GM18511 (cell line): ENCODE data around the gene TRIML1.
"Not testable (repeated sequence)": the region's sequence is repeated elsewhere in the genome, so short reads cannot be mapped to it uniquely, and the experiment has no call there.

Experiments used
- ATAC-seq: cut with Tn5 transposase; IDR thresholded peaks from one replicate; pipeline ENCODE4 v1.9.1; 2021; ENCODE audit warnings: mild to moderate bottlenecking, moderate library complexity; ENCODE audit not compliant: unreplicated experiment

Gene TRIML1

GRCh38 chr4:188147176-188147575 is 7.9 kb downstream of the TRIML1 start:
- ATAC-seq, result no peak

GRCh38 chr4:188147776-188148175 is 8.5 kb downstream of the TRIML1 start:
- ATAC-seq, result no peak

- ATAC-seq, result no peak
Observed at GRCh38 chr4:188154668-188155405, 15.6 kb downstream of the TRIML1 start.

- ATAC-seq, result no peak
Observed at GRCh38 chr4:188158336-188158735, 19.1 kb downstream of the TRIML1 start.

DNA sequence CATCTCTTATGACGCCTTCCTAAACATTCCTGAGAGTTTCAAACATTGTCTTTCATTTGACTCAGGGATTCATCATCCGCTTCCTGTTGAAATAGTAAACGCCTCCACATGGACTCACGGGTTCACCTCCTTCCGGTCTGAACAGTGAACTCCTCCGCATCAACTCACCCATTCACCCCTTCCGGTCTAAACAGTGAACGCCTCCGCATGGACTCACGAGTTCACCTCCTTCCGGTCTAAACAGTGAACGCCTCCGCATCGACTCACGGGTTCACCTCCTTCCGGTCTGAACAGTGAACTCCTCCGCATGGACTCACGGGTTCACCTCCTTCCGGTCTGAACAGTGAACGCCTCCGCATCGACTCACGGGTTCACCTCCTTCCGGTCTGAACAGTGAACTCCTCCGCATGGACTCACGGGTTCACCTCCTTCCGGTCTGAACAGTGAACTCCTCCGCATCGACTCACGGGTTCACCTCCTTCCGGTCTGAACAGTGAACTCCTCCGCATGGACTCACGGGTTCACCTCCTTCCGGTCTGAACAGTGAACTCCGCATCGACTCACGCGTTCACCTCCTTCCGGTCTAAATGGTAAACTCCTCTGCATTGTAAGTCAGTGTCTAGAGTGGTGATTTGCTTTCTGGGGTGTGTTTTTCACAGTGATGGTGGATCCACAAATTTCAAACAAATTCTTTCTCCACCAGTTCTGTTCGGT is 20.4 kb downstream of the TRIML1 start:
- ATAC-seq, result not testable (repeated sequence)

DNA sequence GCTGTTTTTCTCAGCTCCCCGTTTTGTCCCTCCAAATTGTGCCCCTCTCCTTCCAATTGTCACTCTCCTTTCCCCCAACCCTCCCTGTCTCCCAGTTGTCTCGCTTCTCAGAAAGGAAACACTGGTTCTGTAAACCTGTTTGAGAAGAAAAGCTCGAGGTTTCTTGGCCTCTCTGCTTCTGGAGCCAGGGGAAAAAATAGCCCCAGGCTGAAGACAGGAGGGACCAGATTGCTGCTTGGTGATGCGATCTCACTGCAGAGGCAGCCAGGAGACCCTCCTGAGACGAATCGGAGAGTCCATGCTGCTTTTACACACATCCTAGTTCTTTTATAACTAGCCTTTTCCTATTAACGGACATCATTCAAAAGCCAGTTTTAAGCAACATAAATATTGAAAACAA is 21.2 kb downstream of the TRIML1 start:
- no peak for ATAC-seq

GRCh38 chr4:188161167-188161566 is 21.9 kb downstream of the TRIML1 start:
- ATAC-seq, result no peak

DNA sequence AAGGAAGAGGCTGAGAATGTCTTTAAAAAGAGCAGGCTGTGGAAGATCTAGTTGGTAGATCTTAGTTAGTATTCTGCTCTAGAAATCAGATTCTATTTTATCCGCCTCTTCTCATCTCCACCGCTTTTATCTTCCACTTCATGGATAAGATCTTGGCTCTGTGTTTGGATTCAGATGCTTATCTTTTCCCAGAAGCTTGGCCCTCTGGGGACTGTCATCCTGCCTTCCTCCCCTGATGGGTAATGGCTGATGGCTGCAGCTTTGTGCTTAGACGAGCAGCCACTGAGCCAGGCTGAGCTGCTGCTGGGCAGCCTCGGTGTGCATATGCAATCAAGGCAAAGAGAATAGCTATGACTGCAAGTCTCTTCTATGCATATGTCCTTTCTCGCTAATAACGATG is 23.5 kb downstream of the TRIML1 start:
- no peak for ATAC-seq

DNA sequence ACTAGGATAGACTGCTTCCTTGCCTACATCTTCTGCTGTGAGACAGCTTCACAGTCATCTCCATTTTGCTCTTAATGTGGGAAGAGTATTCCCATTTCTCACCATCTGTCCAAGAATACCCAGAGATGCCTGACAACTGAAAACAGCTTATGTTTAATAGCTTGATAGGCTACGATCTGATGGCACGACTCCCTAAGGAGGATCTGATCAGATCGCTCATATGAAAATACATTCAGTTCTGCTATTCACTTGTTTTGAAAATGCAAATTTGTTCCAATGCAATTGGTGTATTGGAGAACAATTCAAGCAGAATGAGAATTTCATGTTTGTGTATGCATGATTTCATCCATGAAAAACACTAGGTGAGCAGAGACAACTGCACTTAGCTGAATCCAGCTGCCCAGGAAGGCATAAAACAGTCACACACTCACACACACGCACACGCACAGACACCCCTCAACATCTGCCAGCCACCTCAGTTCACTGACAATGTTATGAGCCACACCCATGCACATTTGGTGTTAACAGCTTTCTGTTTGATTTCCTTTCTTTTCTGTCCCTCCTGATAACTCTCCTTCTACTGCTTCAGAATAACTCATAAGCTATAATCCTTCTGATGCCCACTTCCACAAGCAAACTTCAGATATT is 29.6 kb downstream of the TRIML1 start:
- ATAC-seq, result no peak

DNA sequence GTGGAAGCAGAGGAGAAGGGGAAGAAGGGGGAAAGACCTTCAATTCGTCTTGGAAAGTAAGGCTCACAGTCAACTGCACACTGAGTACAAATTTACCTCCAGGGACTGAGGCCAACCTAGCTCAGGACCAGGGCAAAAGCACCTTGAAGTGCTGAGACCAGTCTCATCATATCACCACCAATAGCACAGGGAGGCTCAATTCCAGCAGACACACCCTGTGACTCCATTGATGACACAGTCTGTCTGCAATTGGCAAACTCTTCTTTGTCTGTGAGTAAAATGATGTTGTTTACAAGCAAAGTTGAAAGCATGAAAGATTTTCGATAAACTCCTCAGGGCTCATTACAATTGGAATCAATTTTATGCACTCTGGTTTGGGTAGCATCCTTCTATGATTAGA is 32.3 kb downstream of the TRIML1 start:
- no peak for ATAC-seq

DNA sequence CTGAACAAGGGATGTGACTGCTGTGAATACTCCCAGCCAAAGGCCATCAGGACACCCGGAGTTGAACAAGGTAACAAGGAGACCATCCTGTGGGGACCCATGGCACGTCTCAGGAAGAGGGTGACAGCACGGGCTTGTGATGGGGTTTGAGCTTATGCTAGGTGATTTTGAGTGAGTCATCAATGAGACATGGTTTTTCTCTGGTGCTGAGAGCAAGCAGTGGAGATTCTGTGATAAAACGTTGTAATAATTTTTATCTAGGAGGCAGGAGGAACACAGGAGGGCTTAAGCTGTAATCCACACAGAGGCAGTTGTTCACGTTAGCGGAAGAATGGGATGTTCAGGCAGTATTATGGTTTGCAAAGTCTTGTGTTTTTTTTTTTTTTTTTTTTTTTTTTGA is 36.0 kb downstream of the TRIML1 start:
- ATAC-seq, result no peak

DNA sequence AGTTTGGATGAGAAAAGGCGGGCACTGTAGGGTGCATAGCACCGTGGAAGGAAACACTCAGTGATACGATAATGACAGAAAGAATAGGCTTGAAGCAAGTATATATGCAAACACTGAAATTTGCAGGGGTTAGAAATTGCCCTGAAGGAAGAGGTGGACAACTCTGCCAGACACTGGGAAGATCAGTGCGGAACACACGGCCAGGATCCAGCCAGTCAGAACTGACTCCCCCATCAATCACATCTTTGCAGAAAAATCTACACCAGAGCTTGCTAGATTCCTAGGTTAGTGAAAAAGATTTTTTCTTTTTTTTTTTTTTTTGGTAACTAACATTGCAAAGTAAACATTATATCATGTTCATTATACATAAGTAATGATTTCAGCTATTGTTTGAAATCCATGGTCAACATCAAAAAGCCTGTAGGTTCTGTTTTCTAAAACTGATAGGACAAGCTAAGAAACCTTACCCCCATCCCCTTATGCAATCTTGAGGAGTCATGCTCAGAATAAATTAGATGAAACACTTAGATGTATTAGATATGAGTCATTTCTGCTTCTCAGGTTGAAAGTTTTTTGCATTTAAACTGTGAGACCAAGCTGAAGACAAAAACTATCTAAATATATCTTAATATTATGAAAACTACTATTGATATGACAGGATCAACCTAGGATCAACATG is 38.9 kb downstream of the TRIML1 start:
- ATAC-seq, result no peak

DNA sequence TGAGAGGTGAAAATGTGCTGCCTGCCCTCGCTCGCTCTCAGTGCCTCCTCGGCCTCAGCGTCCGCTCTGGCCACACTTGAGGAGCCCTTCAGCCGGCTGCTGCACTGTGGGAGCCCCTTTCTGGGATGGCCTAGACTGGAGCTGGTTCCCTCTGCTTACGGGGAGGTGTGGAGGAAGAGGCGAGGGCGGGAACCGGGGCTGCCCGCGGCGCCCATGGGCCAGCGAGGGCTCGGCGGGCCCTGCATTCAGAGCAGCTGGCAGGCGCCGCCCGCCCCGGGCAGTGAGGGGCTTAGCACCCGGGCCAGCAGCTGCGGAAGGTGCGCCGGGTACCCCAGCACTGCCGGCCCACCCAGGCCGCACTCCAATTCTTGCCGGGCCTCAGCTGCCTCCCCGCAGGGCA is 39.6 kb downstream of the TRIML1 start:
- ATAC-seq, result no peak

- ATAC-seq, result no peak
Observed at GRCh38 chr4:188187106-188187505, 47.9 kb downstream of the TRIML1 start.

DNA sequence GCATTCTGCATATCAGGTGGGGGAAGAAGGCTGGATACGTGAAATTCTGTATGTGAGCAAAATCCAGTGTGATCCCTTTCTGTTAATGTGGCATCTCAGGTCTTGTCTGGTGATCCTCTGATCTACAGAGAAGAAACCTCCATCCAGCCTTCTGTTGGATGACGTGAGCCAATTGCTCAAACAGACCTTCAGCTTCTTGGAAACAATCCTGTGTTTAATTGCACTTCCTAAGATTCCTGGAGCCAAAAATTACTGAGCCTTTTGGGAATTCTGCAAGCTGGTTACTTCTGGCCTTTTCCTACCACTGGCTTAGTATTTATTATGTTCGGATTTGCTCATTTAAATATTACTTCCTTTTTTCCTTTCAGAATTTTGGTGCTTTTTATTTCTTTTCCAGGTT is 51.2 kb downstream of the TRIML1 start:
- no peak for ATAC-seq

DNA sequence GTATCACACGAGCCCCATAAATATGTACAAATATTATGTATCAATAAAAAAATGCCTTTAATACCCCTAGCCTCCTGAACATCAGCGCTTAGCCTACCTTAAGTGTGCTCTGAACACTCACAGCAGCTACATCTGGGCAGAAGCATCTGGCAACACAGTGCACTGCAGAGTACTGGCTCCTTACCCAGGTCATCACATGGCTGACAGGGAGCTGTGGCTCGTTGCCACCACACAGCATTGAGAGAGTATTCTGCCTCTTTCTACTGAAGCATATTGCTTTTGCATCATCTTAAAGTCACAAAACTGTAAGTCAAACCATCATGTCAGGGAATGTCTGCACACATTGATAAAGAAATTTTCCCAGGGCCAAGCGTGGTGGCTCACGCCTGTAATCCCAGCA is 55.2 kb downstream of the TRIML1 start:
- ATAC-seq, result no peak

DNA sequence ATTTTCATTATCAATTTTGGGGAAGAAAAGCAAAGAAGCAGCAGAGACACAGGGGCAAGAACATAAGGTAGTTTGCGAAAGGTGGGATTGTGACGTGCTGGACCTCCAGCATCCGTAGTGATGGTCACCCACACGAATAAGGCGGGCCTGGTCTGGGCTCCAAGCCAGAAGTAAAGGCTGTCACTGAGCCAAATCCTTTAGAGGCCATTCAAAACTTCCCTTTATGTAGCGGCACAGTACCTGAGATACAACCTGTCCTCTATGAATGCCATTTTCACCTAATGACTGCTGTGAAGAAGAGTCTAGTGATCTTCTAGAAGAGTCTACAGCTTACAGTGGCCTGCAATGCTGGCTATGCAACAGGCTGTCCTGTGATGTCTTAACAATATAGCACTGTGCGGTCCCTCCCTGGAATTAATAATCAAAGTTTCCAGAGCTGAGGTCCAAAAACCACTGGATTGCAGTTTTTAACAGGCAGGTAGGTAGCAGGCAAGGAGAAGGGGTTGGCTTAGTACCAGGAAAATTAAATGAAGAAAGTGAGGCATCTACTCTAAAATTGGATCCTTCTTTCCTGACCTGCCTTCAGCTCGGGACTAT is 56.2 kb downstream of the TRIML1 start:
- no peak for ATAC-seq

DNA sequence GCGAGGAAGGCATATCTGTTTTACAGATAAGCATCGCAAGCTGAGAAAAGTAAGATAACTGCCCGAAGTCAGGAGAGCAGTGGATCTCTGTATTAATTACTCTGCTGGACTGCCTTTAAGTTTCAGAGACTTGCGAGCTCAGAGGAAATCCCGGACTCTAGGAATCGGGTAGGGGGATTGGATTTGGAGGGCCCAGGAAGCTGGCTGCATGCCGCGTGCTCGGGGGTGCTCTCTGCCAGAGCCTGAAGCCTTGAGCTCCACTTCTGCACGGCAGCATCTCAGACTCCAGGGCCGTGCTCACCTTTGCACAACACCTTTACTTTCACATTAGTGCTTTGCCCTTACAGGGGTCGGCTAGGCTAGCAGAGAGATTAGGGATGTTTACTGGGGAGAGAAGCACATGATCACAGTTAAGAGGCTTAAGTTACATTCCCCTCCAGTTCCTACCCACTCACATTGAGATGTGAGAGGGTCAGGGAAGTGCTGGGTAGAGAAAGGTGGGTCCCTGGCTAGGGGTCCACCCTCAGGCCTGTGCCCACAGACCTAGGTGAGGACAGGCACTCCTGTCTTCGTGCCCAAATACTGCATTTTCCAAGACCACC is 57.0 kb downstream of the TRIML1 start:
- no peak for ATAC-seq
